NCI-H526 (cell line): ENCODE data around the gene PHLPP1.

Experiments
- DNase-seq, 2 experiments: peaks; one replicate each; lab custom pipeline; 2025; lab: John Stamatoyannopoulos, UW

The PHLPP1 gene

GRCh38 chr18:63016270-63016669 lies 300.9 kb downstream of the PHLPP1 start:
- peak; percentile 25 to 80 for DNase-seq

GRCh38 chr18:63017076-63017475 lies 301.7 kb downstream of the PHLPP1 start:
- no peak for DNase-seq

DNA sequence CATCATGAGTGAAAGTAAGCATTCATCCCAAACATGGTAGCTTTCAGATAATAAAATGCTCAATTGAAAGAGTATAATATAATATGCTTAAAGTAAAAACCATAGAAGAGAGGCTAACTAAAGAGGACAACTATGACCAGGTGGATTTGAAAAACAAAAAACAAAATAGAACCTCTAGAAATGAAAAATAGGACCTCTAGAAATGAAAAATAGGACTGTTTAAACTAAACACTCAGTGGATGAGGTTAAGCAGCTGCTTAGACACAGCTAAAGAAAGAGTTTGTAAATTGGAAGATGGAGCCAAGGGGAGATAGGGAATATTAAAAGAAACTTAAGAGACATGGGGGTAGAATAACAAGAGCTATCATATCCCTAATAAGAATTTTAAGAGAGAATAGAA lies 302.6 kb downstream of the PHLPP1 start:
- DNase-seq: no peak

DNA sequence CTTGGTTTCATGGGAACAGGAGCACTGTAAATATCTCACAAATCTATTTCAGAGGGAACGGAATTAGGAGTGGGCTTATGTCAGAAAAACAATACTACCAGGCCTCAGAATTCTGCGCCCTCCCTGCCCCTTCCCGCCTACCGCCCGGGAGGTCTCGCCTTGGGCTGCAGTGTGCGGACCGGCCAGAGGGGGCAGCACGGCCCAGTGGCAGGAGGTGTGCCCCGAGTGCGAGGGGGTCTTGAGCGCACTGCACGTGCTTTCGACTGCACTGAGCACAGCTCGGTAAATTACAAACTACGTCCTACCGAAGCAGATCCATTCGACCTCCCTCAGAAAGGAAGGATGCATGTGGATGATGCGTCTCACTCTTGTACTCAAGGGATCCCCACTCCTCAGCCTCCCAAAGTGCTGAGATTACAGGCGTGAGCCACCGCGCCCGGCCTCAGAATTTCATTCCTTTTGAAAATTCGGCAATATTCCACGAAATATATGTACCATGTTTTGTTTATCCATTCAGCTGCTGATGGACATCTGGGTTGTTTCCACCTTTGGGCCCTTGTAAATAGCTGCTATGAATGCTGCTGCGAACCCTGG lies 307.2 kb downstream of the PHLPP1 start:
- DNase-seq: no peak

DNA sequence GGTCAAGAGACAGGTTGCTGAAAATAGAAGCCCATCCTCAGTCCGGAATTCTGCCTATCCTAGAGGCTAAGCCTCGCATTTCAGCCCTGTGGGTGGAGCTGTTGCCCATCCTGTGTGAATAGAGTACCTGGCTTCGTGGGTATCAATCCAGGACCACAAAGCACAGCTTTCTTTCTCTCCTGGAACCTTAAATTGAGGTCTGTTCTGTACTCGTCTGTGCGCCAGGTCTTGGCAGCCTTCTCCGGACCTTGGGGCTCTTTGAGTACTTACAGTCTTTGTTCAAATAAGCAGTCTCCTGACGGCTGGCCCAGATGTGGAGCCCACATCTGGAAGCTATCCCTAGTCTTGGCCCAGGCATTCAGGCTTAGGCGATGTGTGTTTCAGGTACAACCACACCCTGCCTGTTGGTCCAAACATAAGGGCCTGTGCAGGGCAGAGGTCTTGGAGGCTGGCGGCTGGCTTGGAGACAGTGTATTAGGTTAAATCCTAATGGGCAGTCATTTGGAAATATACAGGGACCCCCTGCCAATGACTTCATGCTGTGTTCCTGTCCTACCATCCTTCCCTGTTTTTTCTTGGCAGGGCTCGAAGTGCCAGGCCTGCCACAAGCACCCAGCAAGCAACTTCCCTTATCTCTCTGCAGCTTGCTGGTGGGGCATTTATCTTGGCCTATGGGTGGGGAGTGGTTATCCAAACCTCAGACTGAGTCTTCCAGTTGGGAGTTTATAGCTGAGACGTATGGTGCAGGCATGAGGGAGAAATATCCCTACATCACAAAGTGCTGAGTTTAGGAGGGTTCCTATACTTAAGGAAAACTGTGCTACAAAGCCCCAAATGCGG lies 310.1 kb downstream of the PHLPP1 start:
- DNase-seq: peak; percentile 47 to 88

GRCh38 chr18:63028380-63028779 lies 313.0 kb downstream of the PHLPP1 start:
- no peak for DNase-seq
